GM12878 (cell line): Measurements from ENCODE around the gene NOD2. TPM values are rescaled to one million over a fixed set of nuclear protein-coding genes. Genes with fewer than 3 reads are reported as not detected.

ENCODE experiments used
- ATAC-seq: fragments of 200-7000 bp; cut with Tn5 transposase; 3 replicates; pipeline ENCODE4 v1.9.1; 2020; ENCODE audit warnings: mild to moderate bottlenecking, moderate library complexity
- BruUV-seq: library from RNA; stranded (reverse); fragments of 400-500 nt; replicated peaks from 2 replicates; lab custom pipeline; 2021; lab: Mats Ljungman, UMichigan
- CTCF ChIA-PET: fragments of 300-600 bp; sonication (Branson Sonifier 250); formaldehyde crosslinking; extraction: SDS; loops from one replicate; lab custom pipeline; 2021; ENCODE audit warnings: inconsistent platforms; lab: Yijun Ruan, JAX
- POLR2A ChIA-PET: fragments of 350-600 bp; formaldehyde crosslinking; extraction: SDS; loops from one replicate; lab custom pipeline; 2021; ENCODE audit warnings: inconsistent platforms; lab: Charles Lee
- RAD21 ChIA-PET: fragments of 300-600 bp; sonication (Branson Sonifier 250); formaldehyde crosslinking; loops from one replicate; lab custom pipeline; 2023; ENCODE audit warnings: antibody characterized with exemption; ENCODE audit not compliant: unreplicated experiment; lab: Charles Lee
- SMC1A ChIA-PET: fragments of 300-600 bp; sonication (Branson Sonifier 250); formaldehyde crosslinking; loops from one replicate; lab custom pipeline; 2023; ENCODE audit not compliant: unreplicated experiment, uncharacterized antibody; lab: Charles Lee
- DNase-seq: peaks from one replicate; pipeline ENCODE4 v3.0.0-alpha.2; 2011; ENCODE audit warnings: low read depth, low spot score
- FAIRE-seq: peaks from 3 replicates; lab custom pipeline; 2011; peaks lifted over from hg19 to GRCh38; lab: Jason Lieb, UNC
- H2AFZ ChIP-seq: 2 replicates; pipeline ENCODE4 v1.6.0; 2011; ENCODE audit warnings: low read depth, low read length, control low read depth; ENCODE audit not compliant: control insufficient read depth
- H3K27ac ChIP-seq: 2 replicates; pipeline ENCODE4 v1.5.1; 2011; ENCODE audit warnings: control low read depth; ENCODE audit not compliant: control insufficient read depth, insufficient read depth
- H3K27me3 ChIP-seq, 2 experiments: replicated peaks in 1 of 2; 2 replicates each; pipeline versions ENCODE4 v1.6.0 to v1.6.1; 2011; ENCODE audit warnings: low read length in 1 of 2; ENCODE audit not compliant: control insufficient read depth in 2 of 2, insufficient read depth in 2 of 2
- H3K36me3 ChIP-seq, 2 experiments: 2 replicates each; pipeline ENCODE4 v1.5.1; 2011; ENCODE audit warnings: low read length in 1 of 2; ENCODE audit not compliant: control insufficient read depth in 2 of 2, insufficient read depth in 2 of 2
- H3K4me1 ChIP-seq: 2 replicates; pipeline ENCODE4 v1.6.1; 2011; ENCODE audit warnings: mild to moderate bottlenecking, low read length, moderate library complexity, mixed read lengths; ENCODE audit not compliant: control insufficient read depth, insufficient read depth
- H3K4me2 ChIP-seq: 2 replicates; pipeline ENCODE4 v1.6.0; 2011; ENCODE audit warnings: control low read depth; ENCODE audit not compliant: control insufficient read depth, insufficient read depth
- H3K4me3 ChIP-seq: fragments of 200-600 bp; sonication (generic); 2 replicates; pipeline ENCODE4 v1.5.1; 2016
- H3K79me2 ChIP-seq: 2 replicates; pipeline ENCODE4 v1.6.0; 2011; ENCODE audit warnings: low read length; ENCODE audit not compliant: control insufficient read depth, insufficient read depth
- H3K9ac ChIP-seq: 2 replicates; pipeline ENCODE4 v1.8.0; 2011; ENCODE audit warnings: low read length, control low read depth, mixed read lengths; ENCODE audit not compliant: control insufficient read depth, insufficient read depth
- H3K9me3 ChIP-seq: replicated peaks from 3 replicates; pipeline ENCODE4 v1.5.1; 2011; ENCODE audit warnings: mild to moderate bottlenecking, low read length; ENCODE audit not compliant: control insufficient read depth, insufficient read depth
- H4K20me1 ChIP-seq: 2 replicates; pipeline ENCODE4 v1.6.0; 2011; ENCODE audit not compliant: control insufficient read depth, insufficient read depth
- BACH1 ChIP-seq: fragments of 450-650 bp; IDR thresholded peaks from 2 replicates; pipeline ENCODE4 v1.6.1; 2017; ENCODE audit warnings: mild to moderate bottlenecking, borderline replicate concordance
- BMI1 ChIP-seq: fragments of 450-650 bp; IDR thresholded peaks from 2 replicates; pipeline ENCODE4 v1.6.1; 2016; ENCODE audit warnings: mild to moderate bottlenecking, moderate library complexity, borderline replicate concordance
- CEBPZ ChIP-seq: fragments of 150-350 bp; IDR thresholded peaks from 2 replicates; pipeline ENCODE4 v1.6.1; 2016; ENCODE audit warnings: low read depth, low read length
- E2F4 ChIP-seq: IDR thresholded peaks from 2 replicates; pipeline ENCODE4 v1.6.1; 2012; ENCODE audit warnings: low read depth, low read length, improper control_type of control experiment
- ETV6 ChIP-seq, 2 experiments: fragments of 450-650 bp in 1 of 2; IDR thresholded peaks in 1 of 2; conservative IDR thresholded peaks in 1 of 2; 2 replicates each; pipeline ENCODE4 v1.6.1; 2014; ENCODE audit warnings: antibody characterized with exemption in 1 of 2, borderline replicate concordance in 1 of 2, low read depth in 1 of 2, mild to moderate bottlenecking in 1 of 2, moderate library complexity in 1 of 2
- HDAC2 ChIP-seq: fragments of 200-600 bp; sonication (generic); IDR thresholded peaks from 2 replicates; pipeline ENCODE4 v1.6.1; 2017
- NR2F1 ChIP-seq: fragments of 450-650 bp; conservative IDR thresholded peaks from 2 replicates; pipeline ENCODE4 v1.6.1; 2017; ENCODE audit warnings: mild to moderate bottlenecking
- POLR2AphosphoS2 ChIP-seq: IDR thresholded peaks from 2 replicates; pipeline ENCODE4 v1.6.1; 2011; ENCODE audit warnings: low read depth, mild to moderate bottlenecking, low read length, improper control_type of control experiment, moderate library complexity
- RAD51 ChIP-seq: fragments of 450-650 bp; IDR thresholded peaks from 2 replicates; pipeline ENCODE4 v1.6.1; 2016; ENCODE audit warnings: moderate library complexity, mild to moderate bottlenecking, inconsistent platforms
- RELA ChIP-seq: fragments of 450-650 bp; IDR thresholded peaks from 2 replicates; pipeline ENCODE4 v1.8.0; 2014; ENCODE audit warnings: borderline replicate concordance; ENCODE audit not compliant: partially characterized antibody
- RUNX3 ChIP-seq: IDR thresholded peaks from 2 replicates; pipeline ENCODE4 v1.6.1; 2012; ENCODE audit warnings: low read length, inconsistent platforms
- TCF3 ChIP-seq: IDR thresholded peaks from 2 replicates; pipeline ENCODE4 v1.6.1; 2012; ENCODE audit warnings: low read depth, mild to moderate bottlenecking, low read length, borderline replicate concordance; ENCODE audit not compliant: insufficient read depth
- ZNF24 ChIP-seq: fragments of 450-650 bp; IDR thresholded peaks from 2 replicates; pipeline ENCODE4 v1.6.1; 2017; ENCODE audit warnings: antibody characterized with exemption, mild to moderate bottlenecking
- WGBS: methylation state at CpG from one replicate; pipeline ENCODE4 v1.1.6; 2016; ENCODE audit warnings: low lambda C conversion rate; ENCODE audit not compliant: insufficient replicate concordance, insufficient coverage; ENCODE audit errors: missing lambda C conversion rate; 5-methylcytosine and 5-hydroxymethylcytosine counted together
- in situ Hi-C: fragments of 300-500 bp; cut with MboI; formaldehyde crosslinking; loops from 9 replicates; pipeline ENCODE4 v1.14.3; 2018; ENCODE audit warnings: mixed read lengths
- intact Hi-C: fragments of 100-400 bp; cut with micrococcal nuclease; formaldehyde crosslinking; loops from one replicate; pipeline ENCODE4 v1.14.2; 2022; ENCODE audit not compliant: unreplicated experiment
- polyA plus RNA-seq, 11 experiments: library from polyadenylated mRNA; depleted of rRNA in 4 of 11; unstranded in 6 of 11; stranded (reverse) in 5 of 11; fragments of >200 nt; fragmentation: Nextera tagmentation in 4 of 11; fragmentation: Illumina TruSeq in 1 of 11; extraction: Ambion mirVana in 4 of 11; extraction: Trizol in 1 of 11; gene quantifications; 1 replicate in 1 of 11; 2 replicates in 10 of 11; pipeline versions ENCODE4 v1.2.1 to v1.2.3, GENCODE V29; 2011 to 2016; ENCODE audit warnings: inconsistent platforms in 2 of 11, missing spikeins in 2 of 11, low read depth in 1 of 11
- total RNA-seq, 4 experiments: library from RNA; depleted of rRNA in 3 of 4; stranded (reverse); fragments of >200 nt in 3 of 4; fragmentation: Illumina TruSeq in 1 of 4; extraction: Trizol in 1 of 4; gene quantifications; 2 replicates each; pipeline versions ENCODE4 v1.2.1 to v1.2.3, GENCODE V29; 2013 to 2021

The NOD2 gene
- total and polyA plus RNA-seq, 10 of the 15 experiments (the other 5 are each of a cell fraction or from before 2014, with no cell fraction given): 1.0 to 18.6 (median 6.7) TPM

- H3K4me2 ChIP-seq: no peak overlapping the region
- 0% methylated on average over 1 of the region's 1 CpG for WGBS
- peaks cover 24% of the 10 kb centered on the region for H3K9me3 ChIP-seq
- no peaks in the 10 kb centered on the region for H3K27me3 ChIP-seq
- in situ Hi-C loops: no loop called here
- CTCF ChIA-PET: interaction anchor here (1.0 to 4.8 kb wide), 6 partner anchors 16 to 100 kb away, joined by 3 to 18 read pairs (median 4); no protein-coding TSS in a partner anchor
- TF ChIP-seq POLR2AphosphoS2 (no peak), TCF3 (no peak), ETV6 (conservative IDR thresholded peaks at IDR 0.05 in 1 of 2, IDR thresholded peaks at IDR 0.05 in 1 of 2; ENCODE audit: borderline replicate concordance in 1 of 2, low read depth in 1 of 2) (no peak)
- TF ChIP-seq, all 136 proteins: peak for 0
- Histone ChIP-seq H2AFZ (no peak overlapping the region), H3K9ac (no peak overlapping the region), H3K4me1 (no peaks in the 10 kb centered on the region), H4K20me1 (no peaks in the 10 kb centered on the region), H3K27ac (no peak overlapping the region), H3K4me3 (no peak overlapping the region), H3K36me3 (peaks cover 0 to 22% of the 10 kb centered on the region in 2 experiments; a peak in 3 of 4 replicates), H3K79me2 (peaks cover 39% of the 10 kb centered on the region)
- no TSS peak for BruUV-seq
- intact Hi-C loops: no loop called here
- ATAC-seq: no peak
- ChIA-PET RAD21 (interaction anchor here (2.5 kb wide), 1 partner anchor 41 kb away, joined by 9 read pairs; no protein-coding TSS in a partner anchor), POLR2A (interaction anchor here (0.5 kb wide), 1 partner anchor 109 kb away, joined by 3 read pairs; no protein-coding TSS in a partner anchor), SMC1A (interaction anchor here (0.7 to 1.7 kb wide), 6 partner anchors 9 to 91 kb away, joined by 3 to 5 read pairs (median 4); no protein-coding TSS in a partner anchor)
- no peak for FAIRE-seq
- DNase-seq: no peak
Observed at GRCh38 chr16:50765260-50765659, 71.9 kb downstream of the NOD2 start.

GRCh38 chr16:50765861-50766260 lies 72.5 kb downstream of the NOD2 start:
- H3K27ac ChIP-seq: no peak overlapping the region
- peaks cover 24% of the 10 kb centered on the region for H3K9me3 ChIP-seq
- intact Hi-C loops (no loop called here), in situ Hi-C loops (no loop called here)
- H3K4me1 ChIP-seq: no peaks in the 10 kb centered on the region
- H3K9ac ChIP-seq: no peak overlapping the region
- DNase-seq: no peak
- RAD21 ChIA-PET: interaction anchor here (2.5 kb wide), 1 partner anchor 41 kb away, joined by 9 read pairs; no protein-coding TSS in a partner anchor
- POLR2A ChIA-PET: no interaction called here
- no peak overlapping the region for H3K4me2 ChIP-seq
- peaks cover 34% of the 10 kb centered on the region for H3K79me2 ChIP-seq
- H2AFZ ChIP-seq: no peak overlapping the region
- H4K20me1 ChIP-seq: no peaks in the 10 kb centered on the region
- no peak overlapping the region for H3K4me3 ChIP-seq
- peaks cover 0 to 22% of the 10 kb centered on the region in 2 experiments; a peak in 3 of 4 replicates for H3K36me3 ChIP-seq
- SMC1A ChIA-PET: interaction anchor here (0.7 to 1.6 kb wide), 4 partner anchors 14 to 91 kb away, joined by 3 to 5 read pairs (median 4); no protein-coding TSS in a partner anchor
- WGBS: 68% methylated on average over 1 of the region's 1 CpG
- BruUV-seq: no TSS peak
- ATAC-seq: no peak
- H3K27me3 ChIP-seq: no peaks in the 10 kb centered on the region
- no peak for FAIRE-seq
- CTCF ChIA-PET: interaction anchor here (1.0 to 4.8 kb wide), 5 partner anchors 17 to 100 kb away, joined by 3 to 18 read pairs (median 4); no protein-coding TSS in a partner anchor
- no peak for TF ChIP-seq NR2F1
- TF ChIP-seq E2F4: no peak
- TF ChIP-seq ZNF24: no peak
- no peak for TF ChIP-seq CEBPZ
- no peak for TF ChIP-seq BMI1
- TF ChIP-seq RUNX3: no peak
- no peak for TF ChIP-seq HDAC2
- TF ChIP-seq BACH1: no peak
- no peak for TF ChIP-seq RAD51
- TF ChIP-seq RELA: no peak
